ENCODE results near the gene ATN1.

Gene ATN1

DNA sequence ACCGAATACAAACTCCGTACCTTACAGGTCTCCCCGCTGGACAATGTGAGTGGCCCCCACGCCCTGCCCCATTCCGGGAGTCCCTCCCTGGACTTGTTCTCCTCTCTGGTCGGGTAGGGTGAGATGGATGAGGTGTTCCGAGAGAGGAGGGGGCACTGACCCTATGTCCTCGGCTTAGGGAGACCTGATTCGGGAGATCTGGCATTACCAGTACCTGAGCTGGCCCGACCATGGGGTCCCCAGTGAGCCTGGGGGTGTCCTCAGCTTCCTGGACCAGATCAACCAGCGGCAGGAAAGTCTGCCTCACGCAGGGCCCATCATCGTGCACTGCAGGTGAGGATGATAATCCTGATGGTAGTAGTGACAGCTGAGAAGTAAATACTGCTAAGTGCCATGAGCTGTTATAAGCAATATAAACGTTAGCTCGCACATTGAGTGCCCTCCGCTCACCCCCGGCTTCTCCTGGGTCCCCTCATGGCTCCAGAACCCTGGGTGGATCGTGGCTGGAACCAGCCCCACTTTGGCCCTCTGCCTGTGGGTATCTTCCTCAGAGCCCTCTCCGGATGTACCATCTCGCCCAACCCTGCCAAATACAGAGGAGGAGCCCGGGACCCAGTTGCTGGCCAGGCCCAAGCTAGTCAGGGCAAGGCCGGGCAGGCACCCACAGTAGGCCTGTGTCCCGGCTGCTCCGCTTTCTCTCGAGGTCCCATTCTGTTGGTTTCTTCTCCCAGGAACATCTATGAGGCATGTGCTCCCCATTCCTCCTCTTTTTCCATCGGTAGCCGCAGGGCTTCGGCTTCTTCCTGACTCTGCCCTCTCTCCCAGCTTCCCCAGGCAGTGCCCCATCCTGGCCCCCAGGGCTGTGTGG is 30.2 kb downstream of the ATN1 start:
- DNase-seq (ENCODE audit: low read depth in 2 of 2) = no peak

DNA sequence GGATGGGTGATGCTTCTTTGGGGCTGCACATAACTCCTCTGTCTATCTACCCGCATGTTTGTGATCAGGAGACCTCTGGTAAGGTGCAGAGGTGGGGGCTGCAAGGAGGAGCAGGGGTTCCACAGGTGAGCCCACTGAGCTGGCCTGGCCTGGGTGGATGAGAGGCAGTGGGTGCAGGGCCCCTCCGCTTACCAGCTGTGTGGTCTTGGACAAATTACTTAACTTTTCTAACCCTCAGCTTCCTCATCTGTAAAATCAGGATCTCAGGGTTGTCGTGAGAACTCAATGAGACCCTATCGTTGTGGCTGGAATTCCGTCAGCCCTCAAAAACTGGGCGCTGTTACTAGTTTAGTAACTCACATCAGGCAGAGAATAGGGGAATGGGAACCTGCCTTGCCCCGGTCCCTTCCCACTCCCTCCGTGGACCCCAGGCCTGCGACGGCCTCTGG is 30.9 kb downstream of the ATN1 start:
- no peak for DNase-seq (ENCODE audit: low read depth in 2 of 2)

- no peak for DNase-seq (ENCODE audit: low read depth in 2 of 2)
Measured at GRCh38 chr12:6959058-6959804, 31.5 kb downstream of the ATN1 start.

DNA sequence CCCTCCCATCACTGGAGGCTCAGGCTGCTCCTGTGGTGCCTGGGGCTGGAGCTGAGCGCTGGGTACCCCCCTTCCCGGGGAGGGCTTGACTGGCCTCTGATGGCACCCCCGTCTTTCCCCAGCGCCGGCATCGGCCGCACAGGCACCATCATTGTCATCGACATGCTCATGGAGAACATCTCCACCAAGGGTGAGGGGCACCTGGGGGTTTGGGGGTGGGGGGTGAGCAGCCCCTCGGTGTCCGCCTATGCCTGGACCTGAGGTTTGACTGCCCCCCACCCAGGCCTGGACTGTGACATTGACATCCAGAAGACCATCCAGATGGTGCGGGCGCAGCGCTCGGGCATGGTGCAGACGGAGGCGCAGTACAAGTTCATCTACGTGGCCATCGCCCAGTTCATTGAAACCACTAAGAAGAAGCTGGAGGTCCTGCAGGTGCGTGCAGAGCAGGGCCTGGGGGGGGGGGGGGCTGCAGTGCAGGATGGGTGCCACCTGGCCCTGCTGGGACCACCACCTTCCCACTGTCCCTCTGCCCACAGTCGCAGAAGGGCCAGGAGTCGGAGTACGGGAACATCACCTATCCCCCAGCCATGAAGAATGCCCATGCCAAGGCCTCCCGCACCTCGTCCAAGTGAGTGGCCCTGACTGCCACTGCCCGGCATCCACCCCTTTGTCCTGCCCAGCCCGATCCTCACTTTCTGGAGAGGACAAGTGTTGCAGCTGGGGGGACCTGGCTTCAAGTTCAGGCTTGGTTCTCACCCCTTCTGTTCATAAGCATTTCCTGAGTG is 32.2 kb downstream of the ATN1 start:
- DNase-seq (ENCODE audit: low read depth in 2 of 2) = no peak

DNA sequence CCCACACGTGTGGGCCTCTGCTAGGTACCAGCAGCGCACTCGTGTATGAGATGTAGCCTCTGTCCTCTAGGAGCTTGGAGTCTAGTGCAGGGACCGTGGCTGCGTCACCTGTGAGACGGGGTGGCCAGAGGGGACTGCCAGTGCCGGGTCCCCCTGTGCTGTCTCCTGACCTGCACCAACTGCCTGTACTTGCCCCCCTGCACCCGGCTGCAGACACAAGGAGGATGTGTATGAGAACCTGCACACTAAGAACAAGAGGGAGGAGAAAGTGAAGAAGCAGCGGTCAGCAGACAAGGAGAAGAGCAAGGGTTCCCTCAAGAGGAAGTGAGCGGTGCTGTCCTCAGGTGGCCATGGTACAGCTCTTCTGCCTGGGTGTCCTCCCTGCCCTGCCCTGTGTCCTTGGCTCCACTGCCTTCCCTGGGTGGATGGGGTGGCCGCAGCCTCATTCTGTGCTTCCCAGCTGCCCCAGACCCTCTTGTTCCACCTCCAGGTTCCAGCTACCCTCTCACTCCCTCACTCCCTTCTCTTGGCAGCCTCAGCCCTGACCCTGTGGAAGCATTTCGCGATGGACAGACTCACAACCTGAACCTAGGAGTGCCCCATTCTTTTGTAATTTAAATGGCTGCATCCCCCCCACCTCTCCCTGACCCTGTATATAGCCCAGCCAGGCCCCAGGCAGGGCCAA is 33.0 kb downstream of the ATN1 start:
- no peak for DNase-seq (ENCODE audit: low read depth in 2 of 2)

DNA sequence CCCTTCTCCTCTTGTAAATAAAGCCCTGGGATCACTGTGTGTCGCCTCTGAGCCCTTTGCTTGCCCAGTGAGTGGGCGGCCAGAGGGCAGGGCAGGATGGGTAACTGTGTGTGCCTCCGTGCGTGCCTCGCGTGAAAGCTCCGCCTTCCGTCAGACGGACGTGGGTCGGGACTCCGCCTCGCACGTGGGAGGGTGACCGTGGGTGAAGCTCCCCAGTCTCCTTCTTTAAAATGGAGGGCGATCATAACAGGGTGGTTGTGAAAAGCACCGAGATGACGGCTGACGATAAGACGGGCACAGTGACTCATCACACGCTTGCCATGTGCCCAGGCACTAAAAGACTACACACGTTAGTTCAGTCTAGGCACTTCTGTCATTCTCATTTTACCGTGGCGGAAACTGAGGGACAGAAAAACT is 33.5 kb downstream of the ATN1 start:
- peak; percentile 92 to 96 for DNase-seq (ENCODE audit: low read depth in 2 of 2)

DNA sequence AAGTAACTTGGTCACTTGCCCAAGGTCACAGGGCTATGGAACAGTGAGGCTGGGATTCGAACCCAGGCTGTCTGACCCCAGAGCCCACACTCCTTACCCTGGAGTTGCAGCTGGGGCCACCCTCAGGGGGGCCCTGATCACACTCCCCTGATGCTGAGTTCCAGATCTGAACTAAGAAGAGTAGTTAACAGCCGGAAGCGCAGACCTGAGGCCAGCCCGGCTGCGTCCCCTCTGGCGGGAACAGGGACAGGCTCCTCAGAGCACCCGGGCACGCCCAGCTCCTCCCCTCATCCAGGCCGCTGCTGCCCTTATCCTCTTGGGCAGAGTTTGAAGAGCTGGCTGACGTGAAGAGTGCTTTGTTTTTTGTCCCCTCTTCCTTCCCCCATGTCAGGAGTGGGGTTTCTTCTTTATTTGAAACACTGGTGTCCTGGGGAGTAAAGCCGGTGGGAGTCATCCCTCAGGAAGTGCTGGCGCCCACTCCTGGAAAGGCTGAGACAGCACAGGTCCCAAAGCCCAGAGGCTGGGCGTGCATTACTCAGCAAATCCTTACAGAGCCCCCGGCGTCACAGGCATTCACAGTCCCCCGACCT is 34.0 kb downstream of the ATN1 start:
- DNase-seq (ENCODE audit: low read depth in 2 of 2) = no peak

DNA sequence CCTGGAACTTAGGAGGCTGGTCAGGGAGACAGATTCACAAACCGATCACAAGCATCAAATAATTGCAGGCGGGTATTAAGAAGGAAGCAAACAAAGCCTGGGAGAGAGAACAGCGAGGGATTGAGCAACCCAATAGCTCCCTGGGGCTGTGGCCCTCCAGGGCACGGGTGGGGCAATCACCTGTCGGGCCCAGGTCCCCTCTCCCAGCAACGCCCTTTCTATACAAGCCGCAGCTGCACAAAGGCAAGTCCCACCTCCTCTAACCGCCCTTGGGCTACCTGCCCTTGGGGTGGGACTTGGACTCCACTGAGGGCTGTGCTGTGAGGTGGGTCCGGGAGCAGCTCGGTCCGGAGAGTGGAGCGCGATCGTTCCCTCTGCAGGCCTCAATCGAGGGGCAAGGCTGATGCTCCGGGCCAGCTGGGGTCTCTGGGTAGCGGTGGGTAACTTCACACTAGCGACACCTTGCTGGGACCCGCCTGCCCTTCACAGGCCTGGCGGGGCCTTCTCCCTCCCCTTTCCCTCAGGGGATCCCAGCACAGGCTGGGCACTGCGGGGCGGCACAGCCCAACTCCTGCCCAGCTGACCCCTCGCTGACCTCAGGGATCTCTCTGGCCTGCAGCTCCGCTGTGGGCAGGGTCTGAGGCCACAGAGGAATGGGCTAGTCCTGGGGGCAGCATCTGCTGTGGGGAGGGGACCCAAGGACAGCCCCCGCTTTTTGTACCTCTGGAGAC is 34.7 kb downstream of the ATN1 start:
- DNase-seq (ENCODE audit: low read depth in 2 of 2) = no peak

GRCh38 chr12:6963016-6963731 is 35.4 kb downstream of the ATN1 start:
- DNase-seq (ENCODE audit: low read depth in 2 of 2) = no peak

DNA sequence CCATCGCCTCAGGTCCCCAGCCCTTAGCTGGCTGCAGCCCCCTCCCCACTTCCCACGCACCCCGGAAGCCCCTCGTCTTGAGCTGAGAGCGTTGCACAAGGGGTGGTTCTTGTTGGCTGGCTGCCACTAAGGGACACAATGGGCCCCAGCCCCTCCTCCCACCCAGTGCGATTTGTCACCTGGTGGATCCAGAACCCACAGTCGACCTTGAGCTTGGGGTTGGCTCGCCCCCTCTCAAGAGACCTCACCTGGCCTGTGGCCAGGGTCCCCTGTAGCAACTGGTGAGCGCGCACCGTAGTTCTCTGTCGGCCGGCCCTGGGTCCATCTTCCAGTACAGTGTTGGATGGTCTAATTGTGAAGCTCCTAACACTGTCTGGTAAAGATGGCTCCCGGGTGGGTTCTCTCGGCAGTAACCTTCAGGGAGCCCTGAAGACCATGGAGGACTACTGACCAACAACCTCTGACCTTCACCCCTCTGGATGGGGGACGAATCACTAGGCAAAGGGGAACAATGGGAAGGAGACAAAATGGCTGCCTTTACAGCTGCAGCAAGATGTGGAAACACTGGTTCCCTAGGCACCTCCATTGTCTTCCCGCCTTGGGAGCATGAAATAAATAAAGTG is 36.1 kb downstream of the ATN1 start:
- no peak for DNase-seq (ENCODE audit: low read depth in 2 of 2)

DNA sequence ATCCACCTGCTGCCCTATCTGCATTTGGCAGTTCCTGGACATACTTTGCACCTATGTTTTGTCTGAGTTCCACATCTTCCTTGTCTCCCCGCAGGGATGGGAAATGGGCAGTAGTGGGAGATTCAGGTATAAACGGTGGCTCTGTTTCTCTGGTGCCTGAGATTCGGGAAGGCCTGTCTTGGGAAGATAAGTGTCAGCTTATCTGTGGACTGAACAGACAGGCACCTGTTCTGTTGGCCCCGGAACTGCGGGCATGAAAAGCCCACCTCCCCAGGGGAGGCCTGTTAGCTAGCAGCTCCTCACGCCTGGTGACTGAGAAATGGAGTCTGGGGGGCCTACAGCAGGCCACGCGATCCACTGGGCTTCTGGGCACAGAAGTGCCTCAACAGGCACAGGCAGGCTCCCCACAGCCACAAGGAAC is 36.9 kb downstream of the ATN1 start:
- no peak for DNase-seq (ENCODE audit: low read depth in 2 of 2)

GRCh38 chr12:6965026-6965661 is 37.4 kb downstream of the ATN1 start:
- peak; percentile 70 to 81 for DNase-seq (ENCODE audit: low read depth in 2 of 2)

- DNase-seq (ENCODE audit: low read depth in 2 of 2) = no peak
Measured at GRCh38 chr12:6965714-6966113, 38.0 kb downstream of the ATN1 start.

DNA sequence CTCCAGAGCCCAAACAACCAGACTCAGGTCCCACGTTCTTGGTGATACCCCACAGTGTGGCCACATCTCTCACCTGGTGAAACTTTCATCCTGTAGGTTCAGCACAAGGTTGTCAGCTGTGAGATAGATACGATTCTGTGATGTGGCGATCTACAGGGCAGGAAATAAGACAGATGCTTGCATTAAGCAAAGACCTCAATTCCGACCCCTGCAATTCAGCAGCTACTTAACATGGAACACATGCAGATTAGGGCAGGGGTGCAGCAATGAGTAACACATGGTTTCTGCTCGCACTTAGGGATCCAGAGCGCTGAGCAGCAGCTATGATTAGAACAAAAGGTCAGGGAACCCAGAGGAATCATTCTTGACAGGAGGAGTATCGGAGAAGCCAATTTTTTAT is 38.6 kb downstream of the ATN1 start:
- DNase-seq (ENCODE audit: low read depth in 2 of 2) = no peak

DNA sequence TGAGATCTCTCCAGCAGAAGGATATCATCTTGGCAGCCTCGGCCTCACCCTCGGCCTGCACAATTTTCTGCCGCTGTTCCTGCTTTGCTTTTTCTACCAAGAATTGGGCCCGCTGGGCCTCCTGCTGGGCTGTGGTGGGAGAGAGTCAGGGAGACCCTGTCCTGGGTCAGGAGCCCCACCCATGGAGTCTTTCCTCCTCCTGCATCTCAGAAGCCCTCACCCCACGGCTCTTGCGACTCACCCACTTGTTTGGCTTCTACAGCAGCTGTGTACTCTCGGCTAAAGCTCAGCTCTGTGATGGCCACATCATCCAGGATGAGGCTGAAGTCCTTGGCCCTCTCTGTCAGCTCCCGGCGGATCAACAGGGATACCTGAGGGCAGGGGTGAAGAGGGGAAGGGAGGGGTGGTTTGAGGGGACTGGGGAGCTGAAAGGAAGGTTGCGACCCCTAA is 39.9 kb downstream of the ATN1 start:
- no peak for DNase-seq (ENCODE audit: low read depth in 2 of 2)

DNA sequence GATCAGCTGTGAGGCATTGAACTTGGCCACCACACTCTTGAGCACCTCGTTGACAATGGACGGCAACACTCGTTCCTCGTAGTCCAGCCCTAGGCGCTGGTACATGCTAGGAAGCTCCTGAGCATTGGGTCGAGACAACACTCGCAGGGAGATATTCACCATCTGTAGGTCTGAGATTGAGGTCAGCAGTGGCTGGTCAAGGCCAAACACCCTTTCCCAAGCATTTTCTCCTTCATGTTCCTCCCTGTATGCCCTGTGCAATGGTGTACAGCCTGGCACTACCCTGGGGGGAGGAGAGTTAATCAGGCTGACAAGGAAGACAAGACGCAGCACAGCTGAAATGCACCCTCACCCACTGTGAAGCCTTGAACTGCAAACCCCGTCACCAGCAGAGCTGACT is 40.7 kb downstream of the ATN1 start:
- DNase-seq (ENCODE audit: low read depth in 2 of 2) = no peak

DNA sequence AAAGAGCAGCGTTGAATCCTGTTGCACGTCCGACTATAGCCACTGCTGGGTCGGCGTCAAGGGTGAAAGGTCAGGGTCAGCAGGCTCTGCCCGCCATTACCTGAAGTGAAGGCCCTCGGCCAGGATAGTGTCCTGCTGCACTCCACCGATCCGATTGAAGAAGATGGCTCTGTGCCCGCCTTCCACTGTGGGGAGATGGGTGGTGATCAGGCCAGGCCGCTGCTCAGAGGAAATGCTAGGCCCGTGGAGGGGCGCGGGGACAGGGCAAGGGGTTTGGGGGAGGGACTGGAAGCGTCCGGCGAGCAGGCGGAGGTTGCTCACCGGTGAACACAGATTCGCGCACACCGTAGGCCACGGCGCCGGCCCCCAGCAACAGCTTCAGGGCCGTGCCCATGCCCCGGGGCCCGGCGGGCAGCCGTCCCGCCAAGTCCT is 42.4 kb downstream of the ATN1 start:
- no peak for DNase-seq (ENCODE audit: low read depth in 2 of 2)

- DNase-seq (ENCODE audit: low read depth in 2 of 2) = no peak
Measured at GRCh38 chr12:6974180-6974579, 46.4 kb downstream of the ATN1 start.

Measured in stimulated activated CD8-positive, alpha-beta memory T cell treated with anti-CD3 and anti-CD28 coated beads, Interleukin-15, amount 100 ng/mL, for 4 hours (primary cell).